ENCODE measurements around the gene HS3ST5.

HS3ST5 gene

GRCh38 chr6:114063956-114064355 lies 278.9 kb downstream of the HS3ST5 start:
- no peak for TF ChIP-seq ZFX (IDR thresholded peaks at IDR 0.05; ENCODE audit: borderline replicate concordance)
- TF ChIP-seq CTCF (IDR thresholded peaks at IDR 0.05), result no peak

GRCh38 chr6:114062199-114062598 lies 280.6 kb downstream of the HS3ST5 start:
- H3K27ac ChIP-seq, result no peak overlapping the region
- TF ChIP-seq ZFX (IDR thresholded peaks at IDR 0.05; ENCODE audit: borderline replicate concordance) (no peak), CTCF (IDR thresholded peaks at IDR 0.05) (no peak)

More at GRCh38 chr6:114063956-114064355, 278.9 kb downstream of the HS3ST5 start:
- no peak overlapping the region for H3K27ac ChIP-seq

GRCh38 chr6:114061741-114062140 lies 281.1 kb downstream of the HS3ST5 start:
- TF ChIP-seq CTCF (IDR thresholded peaks at IDR 0.05), result no peak
- no peak for TF ChIP-seq ZFX (IDR thresholded peaks at IDR 0.05; ENCODE audit: borderline replicate concordance)
- no peak overlapping the region for H3K27ac ChIP-seq

- no peak overlapping the region for H3K27ac ChIP-seq
- no peak for TF ChIP-seq ZFX (IDR thresholded peaks at IDR 0.05; ENCODE audit: borderline replicate concordance)
- TF ChIP-seq CTCF (IDR thresholded peaks at IDR 0.05), result no peak
Measured at GRCh38 chr6:114061116-114061515, 281.7 kb downstream of the HS3ST5 start.

GRCh38 chr6:114058435-114058834 lies 284.4 kb downstream of the HS3ST5 start:
- no peak overlapping the region for H3K27ac ChIP-seq
- TF ChIP-seq CTCF (IDR thresholded peaks at IDR 0.05), result no peak
- no peak for TF ChIP-seq ZFX (IDR thresholded peaks at IDR 0.05; ENCODE audit: borderline replicate concordance)

GRCh38 chr6:114055763-114056162 lies 287.1 kb downstream of the HS3ST5 start:
- H3K27ac ChIP-seq, result no peak overlapping the region
- TF ChIP-seq ZFX (IDR thresholded peaks at IDR 0.05; ENCODE audit: borderline replicate concordance) (no peak), CTCF (IDR thresholded peaks at IDR 0.05) (no peak)

GRCh38 chr6:114055349-114055748 lies 287.5 kb downstream of the HS3ST5 start:
- no peak for TF ChIP-seq ZFX (IDR thresholded peaks at IDR 0.05; ENCODE audit: borderline replicate concordance)
- no peak for TF ChIP-seq CTCF (IDR thresholded peaks at IDR 0.05)

More at GRCh38 chr6:114055349-114055748, 287.5 kb downstream of the HS3ST5 start:
- H3K27ac ChIP-seq, result no peak overlapping the region
